GM12892 (cell line): ENCODE measurements around the gene EPB41L2.
A peak's percentile ranks its signal among the peaks of the same experiment; 100 is the strongest.
"Not testable (repeated sequence)": the region's sequence is repeated elsewhere in the genome, so short reads cannot be mapped to it uniquely, and the experiment has no call there.

Source experiments
- DNase-seq: peaks from one replicate; pipeline ENCODE4 v3.0.0; 2011; ENCODE audit not compliant: insufficient read length
- FAIRE-seq: peaks from 2 replicates; lab custom pipeline; 2011; peaks lifted over from hg19 to GRCh38; lab: Jason Lieb, UNC
- POLR2A ChIP-seq: IDR thresholded peaks from 2 replicates; pipeline ENCODE4 v1.6.1; 2011; ENCODE audit warnings: low read depth, low read length, control low read depth
- POLR2AphosphoS5 ChIP-seq: IDR thresholded peaks from 2 replicates; pipeline ENCODE4 v1.6.1; 2011; ENCODE audit warnings: low read depth, low read length, control low read depth
- TAF1 ChIP-seq: IDR thresholded peaks from 2 replicates; pipeline ENCODE4 v1.6.1; 2011; ENCODE audit warnings: low read depth, mild to moderate bottlenecking, control low read depth, low read length, borderline replicate concordance

The EPB41L2 gene

GRCh38 chr6:130995783-130996447 is 67.1 kb downstream of the EPB41L2 start:
- TF ChIP-seq POLR2A (no peak), POLR2AphosphoS5 (no peak), TAF1 (no peak)
- no peak for DNase-seq
- FAIRE-seq: no peak

- DNase-seq (no peak), FAIRE-seq (no peak)
- TF ChIP-seq POLR2A (no peak), TAF1 (no peak), POLR2AphosphoS5 (no peak)
These were observed 68.5 kb downstream of the EPB41L2 start for GRCh38 chr6:130994319-130995097.

GRCh38 chr6:130993292-130993765 is 69.7 kb downstream of the EPB41L2 start:
- TF ChIP-seq POLR2AphosphoS5 (no peak), POLR2A (no peak), TAF1 (no peak)
- DNase-seq: no peak
- FAIRE-seq: no peak

DNA sequence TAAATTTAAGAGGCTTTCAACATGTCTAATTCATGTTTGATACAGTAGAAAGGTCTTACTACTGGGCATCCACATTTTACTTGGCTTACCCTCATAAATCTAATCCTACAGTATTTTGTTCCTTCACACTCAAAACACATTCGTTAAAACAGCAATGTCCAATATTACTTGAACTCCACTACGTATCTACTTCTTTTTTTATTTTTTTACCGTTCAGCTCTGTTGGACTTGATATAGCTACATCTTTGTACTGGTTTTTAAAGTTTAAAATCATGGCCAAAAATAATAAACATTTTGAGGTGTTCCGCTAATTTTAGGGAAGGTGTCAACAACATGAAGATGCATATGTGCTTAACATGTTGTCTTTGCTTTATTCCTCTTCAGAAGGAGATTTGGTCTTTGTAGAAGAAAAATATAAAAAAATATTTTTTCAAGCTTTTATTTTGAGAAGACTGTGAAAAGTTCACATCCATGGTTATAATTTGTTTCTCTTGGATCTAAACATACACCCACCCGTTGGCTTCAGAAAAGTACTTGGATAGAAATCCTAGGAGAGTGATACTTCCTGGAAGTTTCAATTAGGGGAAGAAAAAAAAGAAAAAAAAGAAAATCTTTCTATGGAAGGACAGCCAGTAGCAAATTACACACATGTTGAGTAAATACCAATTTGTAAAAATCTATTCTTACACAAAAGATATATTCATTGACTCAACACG is 71.5 kb downstream of the EPB41L2 start:
- FAIRE-seq (no peak), DNase-seq (no peak)
- TF ChIP-seq POLR2A (no peak), TAF1 (no peak), POLR2AphosphoS5 (no peak)

- DNase-seq, FAIRE-seq: not testable (repeated sequence)
These were observed 75.5 kb downstream of the EPB41L2 start for GRCh38 chr6:130987539-130987938.

GRCh38 chr6:130985115-130985514 is 77.9 kb downstream of the EPB41L2 start:
- TF ChIP-seq POLR2A (no peak), TAF1 (no peak), POLR2AphosphoS5 (no peak)
- DNase-seq (no peak), FAIRE-seq (no peak)

GRCh38 chr6:130982941-130983456 is 80.0 kb downstream of the EPB41L2 start:
- FAIRE-seq (peak; percentile 74), DNase-seq (no peak)
- TF ChIP-seq POLR2A (no peak), POLR2AphosphoS5 (no peak), TAF1 (no peak)

DNA sequence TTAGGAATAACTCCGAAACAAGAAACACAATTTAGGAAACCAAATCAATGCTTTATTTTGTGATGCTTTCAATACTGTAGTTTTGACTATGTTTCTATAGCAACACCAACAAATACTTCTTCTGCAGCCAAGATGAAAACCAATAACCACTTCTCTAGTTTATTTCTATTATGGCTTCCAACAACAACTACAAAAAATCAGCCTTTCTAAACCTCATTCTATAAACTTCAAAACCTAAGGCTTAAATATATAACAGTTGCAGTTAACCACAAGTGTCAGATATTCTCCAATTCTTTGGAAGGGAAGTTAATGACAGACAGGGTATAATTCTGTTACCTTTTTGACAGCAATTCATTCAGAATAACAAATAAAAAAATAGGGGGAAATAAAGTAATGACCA is 80.9 kb downstream of the EPB41L2 start:
- TF ChIP-seq POLR2AphosphoS5 (no peak), TAF1 (no peak), POLR2A (no peak)
- no peak for FAIRE-seq
- DNase-seq: no peak

GRCh38 chr6:130981409-130981808 is 81.6 kb downstream of the EPB41L2 start:
- DNase-seq (no peak), FAIRE-seq (no peak)
- TF ChIP-seq POLR2AphosphoS5: no peak
- no peak for TF ChIP-seq TAF1
- no peak for TF ChIP-seq POLR2A

DNA sequence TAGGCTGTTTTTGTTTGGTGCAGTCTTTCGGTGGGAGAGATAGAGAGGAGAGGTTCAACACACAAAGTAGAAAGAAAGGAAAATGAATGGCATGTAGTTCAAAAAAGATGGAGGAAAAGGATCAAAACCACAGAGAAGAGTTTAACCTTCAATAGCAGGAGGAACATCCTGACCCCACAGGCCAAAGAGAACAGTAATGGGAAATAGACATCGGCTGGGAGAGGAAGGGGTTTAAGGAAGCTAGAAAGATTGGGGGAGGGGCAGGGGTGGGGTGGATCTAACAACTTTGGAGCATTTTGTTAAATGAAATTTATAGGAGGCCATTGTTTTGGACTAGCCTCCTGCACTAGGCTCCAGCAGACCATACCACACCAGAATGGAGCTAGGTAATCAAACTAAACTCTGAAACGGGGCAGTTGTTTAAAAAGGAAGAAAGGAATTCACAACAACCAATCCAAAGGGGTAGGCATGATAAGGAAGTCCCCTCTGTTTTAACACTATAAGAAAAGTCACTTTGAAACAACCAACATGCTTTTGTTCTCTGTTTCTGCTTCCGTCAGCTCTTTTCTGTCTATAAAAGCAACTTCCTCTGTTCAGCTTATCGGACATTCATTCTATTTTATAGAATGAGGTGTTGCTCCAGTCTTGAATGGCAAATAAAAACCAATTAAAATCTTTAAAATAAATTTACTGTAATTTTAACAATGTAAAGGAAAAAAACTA is 82.6 kb downstream of the EPB41L2 start:
- no peak for FAIRE-seq
- TF ChIP-seq POLR2AphosphoS5 (no peak), POLR2A (no peak), TAF1 (no peak)

More for the DNA sequence above, 82.6 kb downstream of the EPB41L2 start:
- DNase-seq: no peak
